ENCODE measurements around the gene PPP1R1C.

The PPP1R1C gene

DNA sequence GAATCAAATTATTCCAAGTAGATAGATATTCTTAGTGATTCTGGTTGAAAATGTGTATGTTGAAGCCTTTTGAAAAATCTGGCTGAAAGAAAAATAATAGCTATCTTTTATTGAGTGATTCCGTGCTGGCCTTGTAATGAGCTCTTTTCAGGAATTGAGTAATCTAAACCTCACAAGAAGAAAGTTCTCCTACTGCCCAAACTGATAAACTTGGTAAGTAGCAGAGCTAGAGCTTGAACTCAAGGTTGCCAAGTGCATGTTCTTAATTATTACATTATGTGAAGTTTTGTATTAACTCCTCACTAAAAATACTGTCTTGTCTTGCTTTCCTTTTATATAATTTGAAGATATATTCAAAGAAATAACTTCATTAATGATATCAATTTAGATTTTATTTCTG, 1.6 kb upstream of the PPP1R1C start:
- no peak for DNase-seq (ENCODE audit: low read depth)
- H3K4me3 ChIP-seq (ENCODE audit: low read depth, low read length): no peak overlapping the region
- TF ChIP-seq, protein P1, sequence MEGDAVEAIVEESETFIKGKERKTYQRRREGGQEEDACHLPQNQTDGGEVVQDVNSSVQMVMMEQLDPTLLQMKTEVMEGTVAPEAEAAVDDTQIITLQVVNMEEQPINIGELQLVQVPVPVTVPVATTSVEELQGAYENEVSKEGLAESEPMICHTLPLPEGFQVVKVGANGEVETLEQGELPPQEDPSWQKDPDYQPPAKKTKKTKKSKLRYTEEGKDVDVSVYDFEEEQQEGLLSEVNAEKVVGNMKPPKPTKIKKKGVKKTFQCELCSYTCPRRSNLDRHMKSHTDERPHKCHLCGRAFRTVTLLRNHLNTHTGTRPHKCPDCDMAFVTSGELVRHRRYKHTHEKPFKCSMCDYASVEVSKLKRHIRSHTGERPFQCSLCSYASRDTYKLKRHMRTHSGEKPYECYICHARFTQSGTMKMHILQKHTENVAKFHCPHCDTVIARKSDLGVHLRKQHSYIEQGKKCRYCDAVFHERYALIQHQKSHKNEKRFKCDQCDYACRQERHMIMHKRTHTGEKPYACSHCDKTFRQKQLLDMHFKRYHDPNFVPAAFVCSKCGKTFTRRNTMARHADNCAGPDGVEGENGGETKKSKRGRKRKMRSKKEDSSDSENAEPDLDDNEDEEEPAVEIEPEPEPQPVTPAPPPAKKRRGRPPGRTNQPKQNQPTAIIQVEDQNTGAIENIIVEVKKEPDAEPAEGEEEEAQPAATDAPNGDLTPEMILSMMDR (IDR thresholded peaks at IDR 0.05; ENCODE audit: insufficient read depth, low read depth, low read length, missing control alignments): no peak

DNA sequence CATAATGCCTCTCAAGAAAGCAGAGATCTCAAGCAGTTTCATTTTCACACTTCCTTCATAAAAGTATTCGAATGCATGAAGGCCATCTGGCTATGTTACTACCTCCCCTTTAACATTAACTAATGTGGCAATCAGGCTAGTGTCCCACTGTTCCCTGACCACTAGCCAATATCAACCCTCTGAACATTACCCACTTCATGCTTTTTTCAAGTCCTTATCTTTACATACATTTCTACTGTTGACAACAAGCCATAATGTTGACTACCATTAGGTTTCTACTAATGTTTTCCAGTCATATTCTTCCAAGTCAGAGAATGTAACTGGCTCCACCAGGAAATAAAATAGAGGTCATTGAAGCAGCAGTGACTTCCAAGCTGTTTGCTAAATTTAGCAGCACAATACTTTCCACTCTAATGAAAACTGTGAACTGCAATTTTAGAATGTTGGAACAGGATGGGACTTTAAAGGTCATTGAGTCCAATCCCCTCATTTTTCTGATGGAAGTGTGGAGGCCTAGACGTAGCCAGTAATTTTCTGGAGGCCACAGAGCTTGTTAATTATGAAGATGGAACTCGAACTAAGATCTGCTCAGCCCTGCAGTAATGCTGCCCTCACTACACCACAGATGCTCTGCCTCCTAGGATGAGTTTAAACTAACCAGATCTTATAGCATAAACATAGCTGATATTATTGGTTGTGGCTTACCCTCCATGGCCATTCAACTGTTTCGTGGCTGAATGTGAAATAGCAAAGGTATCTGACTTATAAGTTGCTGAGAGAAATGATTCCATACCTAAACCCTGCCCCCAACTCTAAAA, 630 bp upstream of the PPP1R1C start:
- TF ChIP-seq, protein P1 (IDR thresholded peaks at IDR 0.05; ENCODE audit: insufficient read depth, low read depth, low read length, missing control alignments): no peak
- no peak for DNase-seq (ENCODE audit: low read depth)
- H3K4me3 ChIP-seq (ENCODE audit: low read depth, low read length): no peak overlapping the region

DNA sequence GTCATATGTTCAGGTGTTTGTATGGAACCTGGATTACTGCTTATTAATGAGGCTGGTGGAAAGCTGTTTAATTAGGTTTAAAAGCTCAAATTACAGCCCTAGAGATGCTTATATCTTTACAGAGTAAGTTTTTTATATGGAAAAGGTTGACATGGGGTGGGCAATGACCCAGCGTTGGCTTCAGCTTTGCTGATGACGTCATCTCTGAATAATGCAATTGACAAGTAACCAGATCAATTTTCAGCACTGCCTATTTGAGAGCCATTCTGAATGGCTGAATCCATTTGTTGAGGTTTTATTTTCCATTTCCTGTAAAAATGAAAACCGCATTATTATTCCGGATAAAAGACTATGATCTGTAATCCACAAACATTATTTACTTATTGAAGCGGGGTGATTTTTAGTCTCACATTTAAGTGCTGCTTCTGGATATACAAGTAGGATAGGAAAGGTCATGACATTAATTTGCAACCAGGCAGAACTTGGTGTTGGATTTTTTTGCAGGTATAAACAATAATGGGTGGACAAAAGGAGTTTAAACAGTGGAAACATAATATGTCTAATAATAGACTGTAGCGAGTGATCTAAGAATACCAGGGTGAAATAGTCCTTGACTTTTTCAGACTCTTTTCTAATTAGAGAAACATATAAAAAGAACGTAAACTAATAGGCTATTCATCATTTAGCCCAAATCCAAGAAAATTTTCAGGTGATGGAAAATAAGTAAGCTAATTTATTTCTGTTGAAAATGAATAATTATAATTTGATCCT, 2.7 kb downstream of the PPP1R1C start:
- DNase-seq (ENCODE audit: low read depth): no peak
- TF ChIP-seq, protein P1 (IDR thresholded peaks at IDR 0.05; ENCODE audit: insufficient read depth, low read depth, low read length, missing control alignments): no peak
- H3K4me3 ChIP-seq (ENCODE audit: low read depth, low read length): no peak overlapping the region

DNA sequence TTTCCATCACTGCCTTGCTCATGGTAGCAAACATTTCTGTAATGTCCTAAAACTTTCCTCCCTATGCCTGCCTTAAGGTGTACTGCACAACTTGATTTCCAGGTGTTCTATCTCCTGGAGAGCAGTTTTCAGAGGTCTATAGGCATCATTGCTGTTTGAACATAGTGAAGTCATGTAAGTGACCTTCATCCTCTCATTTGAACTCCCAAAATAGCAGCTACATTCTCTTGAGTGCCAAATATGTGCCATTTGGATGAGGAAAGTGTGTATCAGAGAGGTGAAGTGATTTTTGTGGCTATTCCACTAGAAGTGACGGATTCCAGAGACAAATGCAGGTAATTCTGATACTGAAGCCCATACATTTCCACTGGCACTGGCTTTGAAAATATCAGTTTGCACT, 3.4 kb downstream of the PPP1R1C start:
- H3K4me3 ChIP-seq (ENCODE audit: low read depth, low read length): no peak overlapping the region
- TF ChIP-seq, protein P1 (IDR thresholded peaks at IDR 0.05; ENCODE audit: insufficient read depth, low read depth, low read length, missing control alignments): no peak
- no peak for DNase-seq (ENCODE audit: low read depth)

DNA sequence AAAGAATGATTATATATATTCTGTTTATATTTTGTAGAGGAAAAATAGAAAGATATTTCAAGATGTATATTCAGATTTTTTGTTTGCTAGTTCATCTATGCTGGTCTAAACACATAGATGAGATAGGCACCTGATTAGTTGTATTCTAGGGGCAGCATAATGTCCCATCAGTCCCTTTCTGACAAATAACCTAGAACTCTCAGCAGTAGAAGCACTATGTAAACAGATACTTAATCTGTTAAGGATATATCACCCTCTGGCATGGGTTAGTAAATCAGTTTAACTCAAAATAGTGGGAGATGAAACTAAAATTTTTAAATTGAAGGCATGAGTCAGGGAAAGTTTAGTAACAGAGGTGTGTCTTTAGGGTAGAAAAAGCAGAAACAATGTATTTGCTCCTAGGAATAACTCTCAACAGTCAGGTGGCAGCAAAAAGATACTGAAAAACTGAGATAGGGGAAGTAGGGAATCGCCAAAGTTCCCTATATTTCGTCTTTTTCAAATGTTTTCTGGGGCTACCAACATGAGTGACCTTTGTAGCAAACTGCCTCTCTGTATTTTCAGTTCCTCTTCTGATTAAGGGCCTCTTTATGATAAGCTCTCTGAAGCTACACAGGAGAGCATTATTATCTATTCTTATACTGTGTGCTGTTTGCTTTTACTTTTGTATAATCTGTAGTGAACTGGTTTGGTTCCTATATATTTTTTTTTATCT, 5.7 kb downstream of the PPP1R1C start:
- TF ChIP-seq, protein P1 (IDR thresholded peaks at IDR 0.05; ENCODE audit: insufficient read depth, low read depth, low read length, missing control alignments): no peak
- H3K4me3 ChIP-seq (ENCODE audit: low read depth, low read length): no peak overlapping the region
- DNase-seq (ENCODE audit: low read depth): peak; percentile 57

DNA sequence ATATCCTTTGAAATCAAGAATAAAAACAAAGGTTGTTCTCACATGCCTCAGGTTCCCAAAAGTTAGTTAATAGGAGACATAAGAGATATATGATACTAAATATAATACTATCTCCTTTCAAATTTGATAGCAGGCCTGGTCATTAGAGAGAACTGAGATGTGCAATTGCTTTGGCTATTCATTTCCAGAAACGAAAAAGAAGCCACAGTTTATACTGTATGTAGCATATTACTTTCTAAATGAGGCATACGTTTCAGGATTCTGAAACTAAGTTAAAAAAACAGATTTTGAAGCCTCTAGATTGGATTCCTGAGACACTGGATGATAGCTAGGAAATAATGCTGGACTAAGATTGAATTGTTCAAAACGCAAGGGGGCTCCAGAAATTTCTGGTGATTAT, 7.1 kb downstream of the PPP1R1C start:
- TF ChIP-seq, protein P1 (IDR thresholded peaks at IDR 0.05; ENCODE audit: insufficient read depth, low read depth, low read length, missing control alignments): no peak
- peak; percentile 54 for DNase-seq (ENCODE audit: low read depth)
- H3K4me3 ChIP-seq (ENCODE audit: low read depth, low read length): no peak overlapping the region

Data from GM12865 (cell line).